Panc1 (cell line): ENCODE measurements around the gene DCHS2. TPM values are rescaled to one million over a fixed set of nuclear protein-coding genes. Genes with fewer than 3 reads are reported as not detected.
A peak's percentile ranks its signal among the peaks of the same experiment; 100 is the strongest.

Experiments used
- ATAC-seq: fragments of 200-7000 bp; cut with Tn5 transposase; 2 replicates; pipeline ENCODE4 v1.9.1; 2020; ENCODE audit warnings: mild to moderate bottlenecking, moderate library complexity
- BruUV-seq: library from RNA; stranded (reverse); fragments of 400-500 nt; replicated peaks from 2 replicates; lab custom pipeline; 2021; lab: Mats Ljungman, UMichigan
- CTCF ChIA-PET: fragments of 300-600 bp; sonication (Branson Sonifier 250); formaldehyde crosslinking; loops from one replicate; lab custom pipeline; 2022; ENCODE audit warnings: antibody characterized with exemption; lab: Charles Lee
- POLR2A ChIA-PET: fragments of 300-600 bp; sonication (Branson Sonifier 250); formaldehyde crosslinking; loops from one replicate; lab custom pipeline; 2022; ENCODE audit warnings: antibody characterized with exemption; lab: Charles Lee
- DNase-seq: peaks from one replicate; pipeline ENCODE4 v3.0.0-alpha.2; 2010; ENCODE audit warnings: low read depth, low spot score
- H3K27ac ChIP-seq: 2 replicates; pipeline ENCODE4 v1.5.1; 2011; ENCODE audit warnings: mild to moderate bottlenecking, low read length, inconsistent platforms
- H3K27me3 ChIP-seq: fragments of 200-500 bp; sonication (Bioruptor generic); 2 replicates; pipeline ENCODE4 v1.6.0; 2014; ENCODE audit warnings: low read length, inconsistent platforms; ENCODE audit not compliant: control insufficient read depth, insufficient read depth
- H3K36me3 ChIP-seq: fragments of 200-500 bp; sonication (Bioruptor generic); 2 replicates; pipeline ENCODE4 v1.5.1; 2014; ENCODE audit warnings: inconsistent platforms, mild to moderate bottlenecking, low read length, moderate library complexity; ENCODE audit not compliant: control insufficient read depth, insufficient read depth
- H3K4me1 ChIP-seq: 2 replicates; pipeline ENCODE4 v1.5.1; 2011; ENCODE audit warnings: inconsistent platforms, mild to moderate bottlenecking, low read length, moderate library complexity; ENCODE audit not compliant: control insufficient read depth, insufficient read depth
- H3K4me3 ChIP-seq, 2 experiments: 2 replicates each; pipeline ENCODE4 v1.5.1; 2011 to 2012; ENCODE audit warnings: low read depth in 2 of 2, low read length in 2 of 2, mild to moderate bottlenecking in 2 of 2, inconsistent platforms in 1 of 2, moderate library complexity in 1 of 2
- H3K9me3 ChIP-seq: fragments of 200-500 bp; sonication (Bioruptor generic); 2 replicates; pipeline ENCODE4 v1.5.1; 2014; ENCODE audit warnings: low read depth, mild to moderate bottlenecking, inconsistent platforms, low read length, moderate library complexity; ENCODE audit not compliant: control insufficient read depth, insufficient read depth
- CTCF ChIP-seq: fragments of 450-650 bp; IDR thresholded peaks from 2 replicates; pipeline ENCODE4 v1.5.1; 2017; ENCODE audit warnings: mild to moderate bottlenecking
- POLR2AphosphoS5 ChIP-seq: IDR thresholded peaks from 2 replicates; pipeline ENCODE4 v1.6.1; 2012; ENCODE audit warnings: mild to moderate bottlenecking, low read depth, low read length, moderate library complexity
- REST ChIP-seq, 2 experiments: IDR thresholded peaks; 2 replicates each; pipeline ENCODE4 v1.6.1; 2011 to 2012; ENCODE audit warnings: low read depth in 2 of 2, control low read depth in 1 of 2, low read length in 1 of 2, mild to moderate bottlenecking in 1 of 2, moderate library complexity in 1 of 2; ENCODE audit not compliant: insufficient read depth in 1 of 2
- SIN3A ChIP-seq: IDR thresholded peaks from 2 replicates; pipeline ENCODE4 v1.6.1; 2012; ENCODE audit warnings: low read depth, mild to moderate bottlenecking, low read length, moderate library complexity, borderline replicate concordance; ENCODE audit not compliant: insufficient read depth
- TCF7L2 ChIP-seq: IDR thresholded peaks from 2 replicates; pipeline ENCODE4 v1.6.1; 2011; ENCODE audit warnings: mild to moderate bottlenecking, low read depth, low read length, inconsistent platforms
- in situ Hi-C: cut with HindIII; loops from 2 replicates; pipeline ENCODE4 v1.10.0; 2016; ENCODE audit warnings: low sequenced_read_pairs, low pct_unique_long_range_greater_than_20kb
- intact Hi-C: fragments of 100-400 bp; cut with micrococcal nuclease; formaldehyde crosslinking; loops from one replicate; pipeline ENCODE4 v1.10.0; 2022; ENCODE audit not compliant: unreplicated experiment
- total RNA-seq: library from RNA; stranded (reverse); gene quantifications from one replicate; pipeline ENCODE4 v1.2.1, GENCODE V29; 2021; ENCODE audit not compliant: unreplicated experiment

DCHS2 gene
- total RNA-seq, 1 experiment from 2014 or later, result not detected

GRCh38 chr4:154315741-154316140 is 175.9 kb downstream of the DCHS2 start:
- Histone ChIP-seq H3K4me3 (no peak overlapping the region), H3K36me3 (no peaks in the 10 kb centered on the region), H3K27me3 (no peaks in the 10 kb centered on the region), H3K4me1 (no peaks in the 10 kb centered on the region), H3K9me3 (no peaks in the 10 kb centered on the region), H3K27ac (no peak overlapping the region)
- POLR2A ChIA-PET, result no interaction called here
- intact Hi-C loops (no loop called here), in situ Hi-C loops (no loop called here)
- ATAC-seq (no peak), DNase-seq (no peak)
- no peak for TF ChIP-seq SIN3A
- TF ChIP-seq POLR2AphosphoS5, result no peak
- TF ChIP-seq REST (IDR thresholded peaks at IDR 0.05; ENCODE audit: insufficient read depth in 1 of 2, low read depth in 2 of 2, low read length in 1 of 2), result no peak
- no peak for TF ChIP-seq CTCF
- TF ChIP-seq TCF7L2, result no peak
- CTCF ChIA-PET, result no interaction called here
- BruUV-seq, result no TSS peak

- no TSS peak for BruUV-seq
- ChIA-PET POLR2A (no interaction called here), CTCF (no interaction called here)
- no peaks in the 10 kb centered on the region for H3K4me1 ChIP-seq
- H3K27me3 ChIP-seq, result no peaks in the 10 kb centered on the region
- in situ Hi-C loops (no loop called here), intact Hi-C loops (no loop called here)
- no peaks in the 10 kb centered on the region for H3K9me3 ChIP-seq
- no peak overlapping the region for H3K27ac ChIP-seq
- TF ChIP-seq SIN3A (no peak), POLR2AphosphoS5 (no peak), CTCF (no peak), REST (IDR thresholded peaks at IDR 0.05; ENCODE audit: insufficient read depth in 1 of 2, low read depth in 2 of 2, low read length in 1 of 2) (no peak), TCF7L2 (no peak)
- H3K4me3 ChIP-seq, result no peak overlapping the region
- DNase-seq (peak; percentile 17), ATAC-seq (no peak)
- no peaks in the 10 kb centered on the region for H3K36me3 ChIP-seq
Observed at GRCh38 chr4:154314248-154314647, 177.4 kb downstream of the DCHS2 start.
